Measurements from ENCODE around the gene LLGL1.

DNA sequence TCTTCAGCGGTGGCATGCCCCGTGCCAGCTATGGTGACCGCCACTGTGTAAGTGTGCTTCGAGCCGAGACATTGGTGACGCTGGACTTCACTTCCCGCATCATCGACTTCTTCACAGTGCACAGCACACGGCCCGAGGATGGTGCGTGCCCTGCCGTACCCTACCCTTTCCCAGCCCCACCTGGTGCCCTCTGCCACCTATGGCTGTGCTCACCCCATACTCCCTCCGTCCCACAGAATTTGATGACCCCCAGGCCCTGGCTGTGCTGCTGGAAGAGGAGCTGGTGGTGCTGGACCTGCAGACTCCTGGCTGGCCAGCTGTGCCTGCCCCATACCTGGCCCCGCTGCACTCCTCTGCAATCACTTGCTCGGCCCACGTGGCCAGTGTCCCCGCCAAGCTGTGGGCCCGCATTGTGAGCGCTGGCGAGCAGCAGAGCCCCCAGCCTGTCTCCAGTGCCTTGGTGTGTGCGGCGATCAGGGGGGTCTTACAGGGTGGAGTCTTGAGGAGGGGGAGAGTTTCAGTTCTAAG lies 9.5 kb downstream of the LLGL1 start:
- TF ChIP-seq, protein P1, sequence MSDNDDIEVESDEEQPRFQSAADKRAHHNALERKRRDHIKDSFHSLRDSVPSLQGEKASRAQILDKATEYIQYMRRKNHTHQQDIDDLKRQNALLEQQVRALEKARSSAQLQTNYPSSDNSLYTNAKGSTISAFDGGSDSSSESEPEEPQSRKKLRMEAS (IDR thresholded peaks at IDR 0.05) = no peak
- TF ChIP-seq, protein P2, sequence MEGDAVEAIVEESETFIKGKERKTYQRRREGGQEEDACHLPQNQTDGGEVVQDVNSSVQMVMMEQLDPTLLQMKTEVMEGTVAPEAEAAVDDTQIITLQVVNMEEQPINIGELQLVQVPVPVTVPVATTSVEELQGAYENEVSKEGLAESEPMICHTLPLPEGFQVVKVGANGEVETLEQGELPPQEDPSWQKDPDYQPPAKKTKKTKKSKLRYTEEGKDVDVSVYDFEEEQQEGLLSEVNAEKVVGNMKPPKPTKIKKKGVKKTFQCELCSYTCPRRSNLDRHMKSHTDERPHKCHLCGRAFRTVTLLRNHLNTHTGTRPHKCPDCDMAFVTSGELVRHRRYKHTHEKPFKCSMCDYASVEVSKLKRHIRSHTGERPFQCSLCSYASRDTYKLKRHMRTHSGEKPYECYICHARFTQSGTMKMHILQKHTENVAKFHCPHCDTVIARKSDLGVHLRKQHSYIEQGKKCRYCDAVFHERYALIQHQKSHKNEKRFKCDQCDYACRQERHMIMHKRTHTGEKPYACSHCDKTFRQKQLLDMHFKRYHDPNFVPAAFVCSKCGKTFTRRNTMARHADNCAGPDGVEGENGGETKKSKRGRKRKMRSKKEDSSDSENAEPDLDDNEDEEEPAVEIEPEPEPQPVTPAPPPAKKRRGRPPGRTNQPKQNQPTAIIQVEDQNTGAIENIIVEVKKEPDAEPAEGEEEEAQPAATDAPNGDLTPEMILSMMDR (IDR thresholded peaks at IDR 0.05) = no peak
- no peak for TF ChIP-seq ZNF302 (CRISPR knock-in tag; IDR thresholded peaks at IDR 0.05)
- TF ChIP-seq RCOR1 (IDR thresholded peaks at IDR 0.05; ENCODE audit: low read depth, low read length) = no peak
- no peak for TF ChIP-seq NFE2L2 (conservative IDR thresholded peaks at IDR 0.05; ENCODE audit: low read length)
- no peak for TF ChIP-seq EP300 (IDR thresholded peaks at IDR 0.05)

Measured in A549 (cell line).